Right ventricle myocardium superior (tissue), 1 donor: ENCODE measurements around the gene WTAP. TPM values are rescaled to one million over a fixed set of nuclear protein-coding genes. Genes with fewer than 3 reads are reported as not detected.
"Not testable (repeated sequence)": the region's sequence is repeated elsewhere in the genome, so short reads cannot be mapped to it uniquely, and the experiment has no call there.

ENCODE experiments used
- ATAC-seq: fragments of 200-7000 bp; cut with Tn5 transposase; one replicate; pipeline ENCODE4 v1.9.1; 2020; ENCODE audit warnings: mild to moderate bottlenecking; ENCODE audit not compliant: poor library complexity
- DNase-seq: peaks from one replicate; pipeline ENCODE4 v3.0.0-alpha.2; 2020
- intact Hi-C: fragments of 100-400 bp; cut with DNase I; formaldehyde crosslinking; loops from one replicate; pipeline ENCODE4 v1.11.2; 2022
- total RNA-seq: library from RNA; stranded (reverse); fragmentation: NEBNext Ultra II Directional; extraction: Animal tissue kit (Norgen Biotek cat#: 25700); gene quantifications from one replicate; pipeline ENCODE4 v1.2.1, GENCODE V29; 2021
- donor health status: DM: no; HTN: yes; CAD: no; lungs with severe emphysema.

WTAP gene
- total RNA-seq, 1 donor from 2014 or later, result 40.1 TPM

DNA sequence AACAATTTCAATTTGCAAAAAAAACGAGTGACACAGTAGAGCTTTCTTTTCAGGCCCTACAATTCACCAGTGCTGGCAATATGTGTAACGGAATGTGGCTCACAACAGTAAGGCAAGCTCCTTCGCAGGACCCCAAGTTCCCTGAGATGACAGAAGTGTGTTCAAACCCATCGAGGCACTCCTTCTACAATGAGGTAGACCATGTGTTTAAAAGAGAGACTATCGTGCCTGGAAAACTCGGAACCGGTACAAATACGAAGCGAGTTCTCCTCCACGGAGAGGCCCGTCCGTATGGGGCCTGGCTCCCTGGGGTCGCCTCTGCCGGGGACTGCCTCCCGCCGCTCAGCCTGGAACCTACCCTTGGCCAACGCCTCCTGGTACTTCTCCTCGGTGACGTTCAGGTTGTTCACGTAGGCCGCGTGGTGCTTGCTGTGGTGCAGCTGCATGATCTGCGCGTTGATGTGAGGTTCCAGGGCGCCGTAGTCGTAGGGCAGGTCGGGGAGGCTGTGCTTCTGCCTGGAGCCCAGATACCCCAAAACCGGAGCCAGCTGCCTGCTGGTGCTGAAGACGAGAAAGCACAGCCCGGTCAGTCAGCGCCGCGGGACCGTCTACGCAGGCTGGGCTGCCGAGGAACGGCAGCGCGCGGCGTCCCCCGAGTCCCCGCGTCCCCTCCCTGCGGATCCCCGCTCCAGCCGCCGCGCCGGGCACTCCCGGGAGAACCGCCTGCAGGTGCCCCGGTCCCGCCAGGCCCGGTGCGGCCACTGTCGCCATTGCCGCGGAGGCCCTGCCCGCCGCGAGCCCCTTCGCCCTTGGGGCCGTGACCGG, 34.8 kb upstream of the WTAP start:
- intact Hi-C loops, result loop anchor here (2.0 to 5.0 kb wide), 3 partner anchors 35 to 98 kb away; partner anchors contain the start of genes ACAT2, MRPL18 and WTAP
- DNase-seq (peak; percentile 69), ATAC-seq (peak; percentile 40)

DNA sequence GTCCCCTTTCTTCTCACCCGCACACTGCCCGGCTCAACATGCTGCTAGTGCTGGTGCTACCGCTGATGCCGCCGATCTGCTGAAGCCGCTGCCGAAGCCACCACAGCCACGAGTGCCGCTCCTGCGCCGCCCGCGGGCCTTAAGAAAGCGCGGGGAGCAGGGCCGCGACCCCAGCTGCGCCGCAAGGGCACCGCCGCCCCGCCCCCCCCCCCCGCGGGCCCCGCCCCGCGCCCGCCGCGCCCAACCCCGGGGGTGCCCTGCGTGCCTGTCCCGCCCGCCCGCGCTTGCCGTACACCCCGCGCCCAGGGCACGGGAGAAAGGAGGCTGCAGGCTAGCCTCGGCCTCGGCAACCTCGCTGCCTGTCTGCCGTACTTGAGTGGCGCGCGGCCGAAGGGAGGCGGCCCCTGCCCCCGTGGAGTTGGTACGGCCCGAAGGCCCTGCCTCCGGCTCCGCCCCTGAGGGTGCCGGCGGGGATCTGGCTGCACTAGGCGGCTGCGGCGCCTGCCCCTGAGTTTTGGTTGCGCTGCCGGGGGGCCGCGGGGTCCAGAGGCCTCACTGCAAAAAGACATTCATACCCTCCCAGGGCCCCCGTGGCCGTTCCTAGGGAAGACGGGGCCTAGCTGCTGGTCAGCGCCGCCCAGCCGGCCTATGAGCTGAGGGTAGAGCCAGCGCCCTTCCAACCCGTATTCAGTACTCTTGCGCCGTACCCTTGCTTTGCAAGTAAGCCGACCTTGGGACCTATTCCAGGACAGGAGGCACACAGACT, 34.0 kb upstream of the WTAP start, which contains the start of gene SOD2:
TSS of gene SOD2 (minus strand) at position 114 of the 766 bp plus-strand sequence. CDS start at position 40, 74 bp downstream.
- intact Hi-C loops, result loop anchor here (2.0 to 5.0 kb wide), 3 partner anchors 34 to 97 kb away; partner anchors contain the start of genes ACAT2, MRPL18 and WTAP
- ATAC-seq (peak; percentile 89), DNase-seq (peak; percentile 92)

DNA sequence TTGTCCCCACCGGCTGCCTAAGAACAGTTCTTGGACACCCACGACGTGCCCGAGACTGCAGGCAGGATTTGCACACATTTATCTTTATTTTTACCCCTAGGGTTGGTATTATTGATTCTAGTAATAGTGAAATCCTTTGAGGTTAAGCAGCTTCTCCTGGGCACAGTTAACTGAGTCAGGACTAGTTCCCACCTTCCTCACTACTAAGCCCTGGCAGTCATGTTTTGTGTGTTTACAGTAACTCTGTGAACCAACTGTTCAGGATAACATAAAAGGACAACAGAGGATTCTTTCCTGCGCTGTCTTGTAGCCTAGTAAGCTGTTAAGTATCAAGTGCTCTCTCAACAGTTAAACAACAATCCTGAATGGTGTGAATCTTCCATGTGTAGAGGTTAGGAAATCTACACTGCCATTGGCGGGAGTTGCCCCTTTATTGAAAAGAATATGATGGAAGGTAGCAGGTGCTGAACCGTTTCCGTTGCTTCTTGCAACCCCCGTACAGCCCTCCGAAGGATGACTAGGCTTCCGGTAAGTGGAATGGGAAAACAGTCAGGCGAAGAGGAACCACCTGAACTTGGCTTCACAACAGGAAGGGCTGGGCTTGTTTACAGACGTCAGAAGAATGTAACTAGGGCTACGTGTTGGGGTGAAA, 33.3 kb upstream of the WTAP start:
- ATAC-seq (peak; percentile 23), DNase-seq (no peak)
- intact Hi-C loops, result loop anchor here (2.0 to 5.0 kb wide), 3 partner anchors 33 to 97 kb away; partner anchors contain the start of genes ACAT2, MRPL18 and WTAP

DNA sequence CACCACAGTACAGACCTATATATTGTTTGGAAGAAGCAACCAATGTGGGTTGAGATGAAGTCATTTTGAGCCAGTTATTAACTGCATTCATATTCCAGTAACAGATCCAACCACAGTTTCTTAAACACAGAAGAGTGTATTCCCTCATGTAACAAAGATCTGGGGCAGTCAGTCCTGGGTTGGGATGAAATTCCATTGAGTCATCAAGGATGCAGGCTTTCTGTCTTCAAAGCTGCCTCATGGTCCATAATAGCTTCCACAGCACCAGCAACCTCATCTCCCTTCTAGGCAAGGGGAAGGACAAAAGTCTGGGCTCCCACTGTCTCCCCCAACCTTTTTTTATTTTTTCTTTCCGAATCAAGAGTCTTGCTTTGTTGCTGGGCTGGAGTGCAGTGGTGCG, 31.3 kb upstream of the WTAP start:
- intact Hi-C loops, result no loop called here
- no peak for ATAC-seq

DNA sequence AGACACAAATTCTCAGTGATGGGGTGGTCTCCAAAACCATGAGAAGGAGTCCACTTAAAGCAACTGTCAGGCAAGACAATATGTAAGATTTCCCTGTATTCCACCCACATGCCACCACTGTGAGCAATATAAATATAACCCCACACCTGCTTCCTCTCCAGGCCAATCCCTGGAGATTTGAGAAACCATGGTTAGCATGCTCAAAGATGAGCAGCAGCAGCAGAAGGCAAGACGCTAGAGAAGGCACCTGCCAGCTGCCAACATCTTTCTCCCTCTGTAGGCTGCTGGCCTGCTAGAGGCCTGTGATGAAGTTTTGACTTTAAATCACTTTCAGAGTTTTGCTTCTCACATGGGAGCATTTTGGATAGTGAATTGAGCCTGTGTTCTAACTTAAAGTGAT, 26.3 kb upstream of the WTAP start:
- ATAC-seq (no peak), DNase-seq (no peak)
- intact Hi-C loops, result no loop called here

More for the DNA sequence above, 31.3 kb upstream of the WTAP start:
- DNase-seq, result no peak

DNA sequence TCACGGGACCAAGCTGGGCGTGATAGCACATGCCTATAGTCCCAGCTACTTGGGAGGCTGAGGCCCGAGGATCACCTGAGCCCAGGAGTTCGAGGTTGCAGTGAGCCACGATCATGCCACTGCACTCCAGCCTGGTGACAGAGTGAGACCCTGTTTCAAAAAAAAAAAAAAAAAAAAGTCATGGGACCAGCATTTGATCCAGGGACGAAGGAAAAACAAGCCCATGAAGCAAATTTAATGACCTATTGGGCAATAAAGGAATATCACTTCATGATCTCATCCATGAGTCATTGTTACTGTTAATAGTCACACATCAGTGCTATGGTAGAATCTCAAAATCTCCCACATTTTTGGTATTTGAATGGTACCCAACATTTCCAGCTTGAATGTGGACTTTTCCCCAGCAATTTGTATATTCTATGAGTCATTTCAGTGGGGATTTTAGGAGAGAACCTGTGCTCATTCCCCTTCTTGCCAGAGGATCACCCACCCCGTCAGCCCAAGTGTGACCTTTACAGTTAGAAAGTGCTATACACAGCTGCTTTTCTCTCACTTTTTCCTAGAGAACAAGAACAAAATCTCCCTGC, 25.8 kb upstream of the WTAP start:
- DNase-seq (no peak), ATAC-seq (peak; percentile 88)
- intact Hi-C loops, result no loop called here

GRCh38 chr6:159710603-159711002, 16.7 kb upstream of the WTAP start:
- ATAC-seq, intact Hi-C loops, DNase-seq: not testable (repeated sequence)

GRCh38 chr6:159712389-159712788, 14.9 kb upstream of the WTAP start:
- DNase-seq, intact Hi-C loops, ATAC-seq: not testable (repeated sequence)

- DNase-seq (no peak), ATAC-seq (no peak)
- intact Hi-C loops, result no loop called here
Measured at GRCh38 chr6:159713984-159714383, 13.3 kb upstream of the WTAP start.

GRCh38 chr6:159714404-159714803, 12.9 kb upstream of the WTAP start:
- intact Hi-C loops, result no loop called here
- no peak for DNase-seq

DNA sequence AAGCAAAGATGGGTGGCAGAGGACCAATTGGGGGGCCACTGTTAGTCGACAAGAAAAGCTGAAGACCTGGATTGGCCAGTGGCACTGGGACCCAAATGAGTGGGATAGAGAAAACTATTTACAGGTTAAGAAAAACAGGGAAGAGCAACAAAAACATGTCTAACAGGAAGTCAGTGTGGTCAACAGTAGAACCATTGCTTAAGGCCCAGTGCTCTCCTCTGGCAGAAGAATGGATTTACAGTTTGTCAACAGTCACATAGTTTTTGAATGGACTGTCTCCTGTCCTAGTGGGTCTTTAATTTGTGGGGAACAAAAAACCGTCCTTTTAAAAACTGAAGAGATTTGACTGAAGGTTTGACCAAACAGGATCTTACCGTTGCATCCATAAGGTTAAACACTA, 12.1 kb upstream of the WTAP start:
- intact Hi-C loops, result no loop called here
- DNase-seq (no peak), ATAC-seq (no peak)

More at GRCh38 chr6:159714404-159714803, 12.9 kb upstream of the WTAP start:
- ATAC-seq, result no peak

GRCh38 chr6:159715605-159716004, 11.7 kb upstream of the WTAP start:
- intact Hi-C loops, result no loop called here
- no peak for DNase-seq
- no peak for ATAC-seq

GRCh38 chr6:159716247-159717096, 10.8 kb upstream of the WTAP start:
- DNase-seq (no peak), ATAC-seq (peak; percentile 92)
- intact Hi-C loops, result no loop called here

DNA sequence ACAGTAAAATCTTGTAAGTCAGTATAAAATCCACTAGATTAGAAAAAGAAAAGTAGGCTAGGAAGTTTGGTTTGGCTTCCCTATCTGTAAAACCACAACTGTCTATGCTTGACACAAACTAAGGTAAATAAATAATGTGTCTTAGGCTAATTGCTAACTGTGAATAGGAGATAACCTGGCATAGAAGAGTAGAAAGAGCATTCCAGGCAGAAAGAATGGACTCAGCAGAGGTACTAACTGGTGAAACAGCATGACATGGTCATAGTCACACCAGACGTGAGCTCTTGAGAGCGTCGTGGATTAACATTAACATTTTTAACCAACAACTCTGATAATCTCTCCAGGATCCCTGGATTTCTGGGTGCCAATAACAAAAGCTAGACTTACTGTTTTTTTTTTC, 8.7 kb upstream of the WTAP start:
- intact Hi-C loops, result no loop called here
- ATAC-seq (no peak), DNase-seq (no peak)

DNA sequence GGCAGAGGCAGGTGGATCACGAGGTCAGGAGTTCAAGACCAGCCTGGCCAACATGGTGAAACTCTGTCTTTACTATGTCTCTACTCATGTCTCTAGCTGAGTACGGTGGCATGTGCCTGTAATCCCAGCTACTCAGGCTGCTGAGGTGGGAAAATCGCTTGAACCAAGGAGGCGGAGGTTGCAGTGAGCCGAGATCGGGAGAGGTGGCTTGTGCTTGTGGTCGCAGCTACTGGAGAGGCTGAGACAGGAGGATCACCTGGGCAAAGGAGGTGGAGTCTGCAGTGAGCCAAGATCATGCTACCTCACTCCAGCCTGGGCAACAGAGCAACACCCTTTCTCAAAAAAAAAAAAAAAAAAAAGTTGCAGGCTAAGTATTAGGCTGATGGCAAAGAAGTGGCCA, 8.0 kb upstream of the WTAP start:
- intact Hi-C loops, result no loop called here
- DNase-seq (no peak), ATAC-seq (no peak)

DNA sequence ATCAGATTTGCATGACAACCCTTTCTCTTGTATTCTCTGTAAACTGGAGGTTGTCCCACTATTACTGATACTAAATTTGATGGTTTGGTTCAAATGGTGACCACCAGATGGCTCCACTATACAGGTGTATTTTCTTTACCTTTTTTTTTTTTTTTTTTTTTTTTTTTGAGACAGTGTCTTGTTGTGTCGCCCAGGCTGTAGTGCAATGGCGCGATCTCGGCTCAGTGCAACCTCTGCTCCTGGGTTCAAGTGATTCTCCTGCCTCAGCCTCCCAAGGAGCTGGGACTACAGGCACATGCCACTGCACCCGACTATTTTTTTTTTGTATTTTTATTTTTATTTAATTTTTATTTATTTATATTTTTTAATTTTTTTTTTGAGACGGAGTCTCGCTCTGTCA, 6.6 kb upstream of the WTAP start:
- ATAC-seq (no peak), DNase-seq (no peak)
- intact Hi-C loops, result no loop called here

- ATAC-seq, DNase-seq, intact Hi-C loops: not testable (repeated sequence)
Measured at GRCh38 chr6:159721981-159722380, 5.3 kb upstream of the WTAP start.

DNA sequence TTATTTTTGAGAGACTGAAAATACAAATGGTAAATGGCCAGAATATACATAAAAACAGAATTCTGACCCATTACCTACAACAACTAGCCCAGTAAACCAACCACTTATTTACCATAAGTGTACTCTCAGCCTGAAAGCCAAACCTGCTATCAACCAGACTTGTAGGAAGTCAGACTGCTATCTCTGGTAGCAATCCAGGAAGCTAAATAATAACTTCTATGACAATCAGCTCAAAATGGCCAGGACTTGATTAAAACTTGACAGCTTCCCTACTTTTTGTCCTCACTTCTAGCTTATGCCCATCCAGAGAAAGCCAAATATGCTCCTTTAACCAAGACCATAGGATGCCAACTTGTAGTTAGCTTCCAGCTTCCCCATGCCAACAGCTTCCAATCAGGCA, 4.7 kb upstream of the WTAP start:
- intact Hi-C loops, result no loop called here
- no peak for DNase-seq
- ATAC-seq, result no peak
